DOHH2 (cell line): ENCODE results near the gene ANK3.

ENCODE experiments used
- CTCF ChIP-seq: fragments of 200-600 bp; sonication (generic); IDR thresholded peaks from one replicate; pipeline ENCODE4 v1.5.1; 2014; ENCODE audit warnings: antibody characterized with exemption, mild to moderate bottlenecking, low read depth, low read length; ENCODE audit not compliant: poor library complexity, severe bottlenecking
- EZH2phosphoT487 ChIP-seq: fragments of 200-600 bp; sonication (generic); IDR thresholded peaks from 2 replicates; pipeline ENCODE4 v1.6.1; 2017; ENCODE audit warnings: borderline replicate concordance, mild to moderate bottlenecking, antibody characterized with exemption, low read length, moderate library complexity, mixed read lengths

- TF ChIP-seq CTCF: no peak
- no peak for TF ChIP-seq EZH2phosphoT487
Measured at GRCh38 chr10:60167050-60167449, 222.6 kb downstream of the ANK3 start.
